ENCODE results near the gene ECE1.

The ECE1 gene

GRCh38 chr1:21318714-21319159, 28.5 kb upstream of the ECE1 start:
- Histone ChIP-seq H2AFZ (ENCODE audit: low read depth, low read length) (no peak overlapping the region), H4K20me1 (ENCODE audit: insufficient read depth, low read length) (peaks cover 52% of the 10 kb centered on the region), H3K36me3 (ENCODE audit: insufficient read depth, low read length) (no peaks in the 10 kb centered on the region), H3K27ac (ENCODE audit: low read length) (no peak overlapping the region), H3K9ac (ENCODE audit: low read depth, low read length) (no peak overlapping the region), H3K27me3 (ENCODE audit: insufficient read depth, low read length, poor library complexity) (no peaks in the 10 kb centered on the region), H3K4me3 (ENCODE audit: low read depth in 1 of 2, low read length in 2 of 2) (no peak overlapping the region), H3K4me1 (ENCODE audit: insufficient read depth, low read length) (no peaks in the 10 kb centered on the region), H3K79me2 (ENCODE audit: insufficient read depth, low read length) (no peaks in the 10 kb centered on the region), H3K4me2 (ENCODE audit: insufficient read depth, low read length) (no peak overlapping the region), H3K9me3 (ENCODE audit: insufficient read depth, low read length, severe bottlenecking) (no peaks in the 10 kb centered on the region)
- ATAC-seq (ENCODE audit: insufficient read depth, low read depth) (no peak), DNase-seq (no peak)
- TF ChIP-seq CTCF (IDR thresholded peaks at IDR 0.05; ENCODE audit: borderline replicate concordance, extremely low read depth, low read length, poor library complexity, severe bottlenecking): no peak
- TF ChIP-seq EZH2 (IDR thresholded peaks at IDR 0.05; ENCODE audit: borderline replicate concordance, low read depth, low read length, severe bottlenecking): no peak

- no peak overlapping the region for H3K27ac ChIP-seq (ENCODE audit: low read length)
- H3K4me3 ChIP-seq (ENCODE audit: low read depth in 1 of 2, low read length in 2 of 2): no peak overlapping the region
- no peaks in the 10 kb centered on the region for H3K79me2 ChIP-seq (ENCODE audit: insufficient read depth, low read length)
- H3K9me3 ChIP-seq (ENCODE audit: insufficient read depth, low read length, severe bottlenecking): no peaks in the 10 kb centered on the region
- H4K20me1 ChIP-seq (ENCODE audit: insufficient read depth, low read length): peaks cover 57% of the 10 kb centered on the region
- ATAC-seq (ENCODE audit: insufficient read depth, low read depth) (no peak), DNase-seq (no peak)
- H3K4me1 ChIP-seq (ENCODE audit: insufficient read depth, low read length): no peaks in the 10 kb centered on the region
- H3K4me2 ChIP-seq (ENCODE audit: insufficient read depth, low read length): no peak overlapping the region
- no peaks in the 10 kb centered on the region for H3K27me3 ChIP-seq (ENCODE audit: insufficient read depth, low read length, poor library complexity)
- no peaks in the 10 kb centered on the region for H3K36me3 ChIP-seq (ENCODE audit: insufficient read depth, low read length)
- H3K9ac ChIP-seq (ENCODE audit: low read depth, low read length): no peak overlapping the region
- no peak overlapping the region for H2AFZ ChIP-seq (ENCODE audit: low read depth, low read length)
- no peak for TF ChIP-seq CTCF (IDR thresholded peaks at IDR 0.05; ENCODE audit: borderline replicate concordance, extremely low read depth, low read length, poor library complexity, severe bottlenecking)
- no peak for TF ChIP-seq EZH2 (IDR thresholded peaks at IDR 0.05; ENCODE audit: borderline replicate concordance, low read depth, low read length, severe bottlenecking)
Observed at GRCh38 chr1:21318057-21318713, 27.9 kb upstream of the ECE1 start.

- H3K9me3 ChIP-seq (ENCODE audit: insufficient read depth, low read length, severe bottlenecking): no peaks in the 10 kb centered on the region
- no peak overlapping the region for H3K4me2 ChIP-seq (ENCODE audit: insufficient read depth, low read length)
- TF ChIP-seq EZH2 (IDR thresholded peaks at IDR 0.05; ENCODE audit: borderline replicate concordance, low read depth, low read length, severe bottlenecking) (no peak), CTCF (IDR thresholded peaks at IDR 0.05; ENCODE audit: borderline replicate concordance, extremely low read depth, low read length, poor library complexity, severe bottlenecking) (no peak)
- no peak overlapping the region for H3K4me3 ChIP-seq (ENCODE audit: low read depth in 1 of 2, low read length in 2 of 2)
- no peaks in the 10 kb centered on the region for H3K36me3 ChIP-seq (ENCODE audit: insufficient read depth, low read length)
- DNase-seq (no peak), ATAC-seq (ENCODE audit: insufficient read depth, low read depth) (no peak)
- H3K4me1 ChIP-seq (ENCODE audit: insufficient read depth, low read length): no peaks in the 10 kb centered on the region
- no peaks in the 10 kb centered on the region for H3K79me2 ChIP-seq (ENCODE audit: insufficient read depth, low read length)
- H3K27ac ChIP-seq (ENCODE audit: low read length): no peak overlapping the region
- no peak overlapping the region for H3K9ac ChIP-seq (ENCODE audit: low read depth, low read length)
- H4K20me1 ChIP-seq (ENCODE audit: insufficient read depth, low read length): peaks cover 59% of the 10 kb centered on the region
- no peak overlapping the region for H2AFZ ChIP-seq (ENCODE audit: low read depth, low read length)
- H3K27me3 ChIP-seq (ENCODE audit: insufficient read depth, low read length, poor library complexity): no peaks in the 10 kb centered on the region
Observed at GRCh38 chr1:21317690-21318043, 27.4 kb upstream of the ECE1 start.

Measured in DND-41 (cell line).